ENCODE measurements around the gene PLA2G4F.

PLA2G4F gene

GRCh38 chr15:42151736-42152135 is 4.7 kb downstream of the PLA2G4F start:
- Histone ChIP-seq H3K27me3 (ENCODE audit: insufficient read depth, poor library complexity, severe bottlenecking) (no peaks in the 10 kb centered on the region), H3K4me3 (replicated peaks; ENCODE audit: insufficient read depth, low read length) (no peak overlapping the region), H3K27ac (replicated peaks) (no peak overlapping the region)
- no peak for DNase-seq (ENCODE audit: low read depth in 1 of 2, low spot score in 1 of 2)
- TF ChIP-seq POLR2AphosphoS5 (IDR thresholded peaks at IDR 0.05; ENCODE audit: low read depth) (no peak), GABPA (IDR thresholded peaks at IDR 0.05; ENCODE audit: low read depth) (no peak)

GRCh38 chr15:42151141-42151561 is 5.3 kb downstream of the PLA2G4F start:
- H3K4me3 ChIP-seq (replicated peaks; ENCODE audit: insufficient read depth, low read length) = no peak overlapping the region
- TF ChIP-seq SPI1 (IDR thresholded peaks at IDR 0.05; ENCODE audit: borderline replicate concordance, low read depth) = no peak
- no peak for TF ChIP-seq POLR2AphosphoS5 (IDR thresholded peaks at IDR 0.05; ENCODE audit: low read depth)
- TF ChIP-seq, protein P1, sequence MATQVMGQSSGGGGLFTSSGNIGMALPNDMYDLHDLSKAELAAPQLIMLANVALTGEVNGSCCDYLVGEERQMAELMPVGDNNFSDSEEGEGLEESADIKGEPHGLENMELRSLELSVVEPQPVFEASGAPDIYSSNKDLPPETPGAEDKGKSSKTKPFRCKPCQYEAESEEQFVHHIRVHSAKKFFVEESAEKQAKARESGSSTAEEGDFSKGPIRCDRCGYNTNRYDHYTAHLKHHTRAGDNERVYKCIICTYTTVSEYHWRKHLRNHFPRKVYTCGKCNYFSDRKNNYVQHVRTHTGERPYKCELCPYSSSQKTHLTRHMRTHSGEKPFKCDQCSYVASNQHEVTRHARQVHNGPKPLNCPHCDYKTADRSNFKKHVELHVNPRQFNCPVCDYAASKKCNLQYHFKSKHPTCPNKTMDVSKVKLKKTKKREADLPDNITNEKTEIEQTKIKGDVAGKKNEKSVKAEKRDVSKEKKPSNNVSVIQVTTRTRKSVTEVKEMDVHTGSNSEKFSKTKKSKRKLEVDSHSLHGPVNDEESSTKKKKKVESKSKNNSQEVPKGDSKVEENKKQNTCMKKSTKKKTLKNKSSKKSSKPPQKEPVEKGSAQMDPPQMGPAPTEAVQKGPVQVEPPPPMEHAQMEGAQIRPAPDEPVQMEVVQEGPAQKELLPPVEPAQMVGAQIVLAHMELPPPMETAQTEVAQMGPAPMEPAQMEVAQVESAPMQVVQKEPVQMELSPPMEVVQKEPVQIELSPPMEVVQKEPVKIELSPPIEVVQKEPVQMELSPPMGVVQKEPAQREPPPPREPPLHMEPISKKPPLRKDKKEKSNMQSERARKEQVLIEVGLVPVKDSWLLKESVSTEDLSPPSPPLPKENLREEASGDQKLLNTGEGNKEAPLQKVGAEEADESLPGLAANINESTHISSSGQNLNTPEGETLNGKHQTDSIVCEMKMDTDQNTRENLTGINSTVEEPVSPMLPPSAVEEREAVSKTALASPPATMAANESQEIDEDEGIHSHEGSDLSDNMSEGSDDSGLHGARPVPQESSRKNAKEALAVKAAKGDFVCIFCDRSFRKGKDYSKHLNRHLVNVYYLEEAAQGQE (IDR thresholded peaks at IDR 0.05; ENCODE audit: insufficient replicate concordance, low read depth) = no peak
- no peak for TF ChIP-seq CTCF (IDR thresholded peaks at IDR 0.05; ENCODE audit: insufficient read depth, low read length)
- TF ChIP-seq GABPA (IDR thresholded peaks at IDR 0.05; ENCODE audit: low read depth) = no peak
- no peak for DNase-seq (ENCODE audit: low read depth in 1 of 2, low spot score in 1 of 2)
- H3K27ac ChIP-seq (replicated peaks) = no peak overlapping the region
- no peaks in the 10 kb centered on the region for H3K27me3 ChIP-seq (ENCODE audit: insufficient read depth, poor library complexity, severe bottlenecking)

GRCh38 chr15:42150219-42150970 is 6.0 kb downstream of the PLA2G4F start:
- Histone ChIP-seq H3K27ac (replicated peaks) (no peak overlapping the region), H3K4me3 (replicated peaks; ENCODE audit: insufficient read depth, low read length) (no peak overlapping the region), H3K27me3 (ENCODE audit: insufficient read depth, poor library complexity, severe bottlenecking) (no peaks in the 10 kb centered on the region)
- TF ChIP-seq, protein P1 (IDR thresholded peaks at IDR 0.05; ENCODE audit: insufficient replicate concordance, low read depth) = no peak
- TF ChIP-seq SPI1 (IDR thresholded peaks at IDR 0.05; ENCODE audit: borderline replicate concordance, low read depth) (no peak), POLR2AphosphoS5 (IDR thresholded peaks at IDR 0.05; ENCODE audit: low read depth) (no peak), GABPA (IDR thresholded peaks at IDR 0.05; ENCODE audit: low read depth) (no peak), CTCF (IDR thresholded peaks at IDR 0.05; ENCODE audit: insufficient read depth, low read length) (no peak)
- no peak for DNase-seq (ENCODE audit: low read depth in 1 of 2, low spot score in 1 of 2)

- TF ChIP-seq, protein P1 (IDR thresholded peaks at IDR 0.05; ENCODE audit: insufficient replicate concordance, low read depth) = no peak
- TF ChIP-seq POLR2AphosphoS5 (IDR thresholded peaks at IDR 0.05; ENCODE audit: low read depth) = no peak
- no peak for TF ChIP-seq CTCF (IDR thresholded peaks at IDR 0.05; ENCODE audit: insufficient read depth, low read length)
- no peak for TF ChIP-seq GABPA (IDR thresholded peaks at IDR 0.05; ENCODE audit: low read depth)
- no peak for TF ChIP-seq SPI1 (IDR thresholded peaks at IDR 0.05; ENCODE audit: borderline replicate concordance, low read depth)
- H3K27me3 ChIP-seq (ENCODE audit: insufficient read depth, poor library complexity, severe bottlenecking) = no peaks in the 10 kb centered on the region
- H3K27ac ChIP-seq (replicated peaks) = no peak overlapping the region
- no peak overlapping the region for H3K4me3 ChIP-seq (replicated peaks; ENCODE audit: insufficient read depth, low read length)
- no peak for DNase-seq (ENCODE audit: low read depth in 1 of 2, low spot score in 1 of 2)
Measured at GRCh38 chr15:42149493-42150218, 6.8 kb downstream of the PLA2G4F start.

All from HL-60 (cell line).